T-cell (primary cell): ENCODE results near the gene PKHD1. TPM values are rescaled to one million over a fixed set of nuclear protein-coding genes. Genes with fewer than 3 reads are reported as not detected.

Source experiments
- ATAC-seq, 4 experiments: fragments of 200-7000 bp in 3 of 4; fragments of 150-1000 bp in 1 of 4; cut with Tn5 transposase; replicated peaks in 1 of 4; 1 replicate in 3 of 4; 2 replicates in 1 of 4; pipeline ENCODE4 v1.10.0; 2021; ENCODE audit warnings: moderate library complexity in 3 of 4, mild to moderate bottlenecking in 2 of 4, moderate number of reproducible peaks in 1 of 4
- CTCF ChIA-PET, 2 donors: fragments of 300-600 bp; sonication (Branson Sonifier 250); formaldehyde crosslinking; loops; one replicate each; lab custom pipeline; 2022; ENCODE audit warnings: antibody characterized with exemption in 2 of 2; lab: Charles Lee
- POLR2A ChIA-PET, 2 donors: fragments of 300-600 bp; sonication (Branson Sonifier 250); formaldehyde crosslinking; loops; one replicate each; lab custom pipeline; 2022; ENCODE audit warnings: antibody characterized with exemption in 2 of 2; lab: Charles Lee
- DNase-seq, 35 experiments: peaks; one replicate each; pipeline versions ENCODE4 v3.0.0 to v3.0.0-alpha.2; 2013 to 2023
- H3K27ac ChIP-seq: one replicate; pipeline ENCODE4 v1.5.1; 2013; ENCODE audit warnings: low read length
- H3K27me3 ChIP-seq, 2 experiments: replicated peaks in 1 of 2; 1 replicate in 1 of 2; 2 replicates in 1 of 2; pipeline versions ENCODE4 v1.6.1 to v1.7.0; 2013; ENCODE audit warnings: low read length in 1 of 2, mixed read lengths in 1 of 2; ENCODE audit not compliant: control insufficient read depth in 2 of 2, insufficient read depth in 2 of 2; ENCODE audit errors: extremely low read depth in 1 of 2
- H3K36me3 ChIP-seq, 2 donors: 1 replicate in 1 of 2; 2 replicates in 1 of 2; pipeline versions ENCODE4 v1.6.1 to v1.7.0; 2013; ENCODE audit warnings: low read length in 1 of 2; ENCODE audit not compliant: control insufficient read depth in 2 of 2, insufficient read depth in 1 of 2; ENCODE audit errors: extremely low read depth in 1 of 2
- H3K4me1 ChIP-seq, 2 experiments: 1 replicate in 1 of 2; 2 replicates in 1 of 2; pipeline versions ENCODE4 v1.6.1 to v1.7.0; 2013; ENCODE audit warnings: low read length in 2 of 2, mixed read lengths in 1 of 2; ENCODE audit not compliant: insufficient read depth in 2 of 2, control insufficient read depth in 1 of 2; ENCODE audit errors: extremely low read depth in 1 of 2
- H3K4me3 ChIP-seq, 2 donors: 1 replicate in 1 of 2; 2 replicates in 1 of 2; pipeline versions ENCODE4 v1.5.1 to v1.7.0; 2013; ENCODE audit warnings: mild to moderate bottlenecking in 2 of 2, low read length in 1 of 2, moderate library complexity in 1 of 2; ENCODE audit not compliant: control insufficient read depth in 1 of 2; ENCODE audit errors: extremely low read depth in 1 of 2
- H3K9me3 ChIP-seq: 2 replicates; pipeline ENCODE4 v1.7.0; 2013
- H3K27ac Mint-ChIP-seq, 2 donors: one replicate each; pipeline ENCODE4 v1.8.0; 2020 to 2021; ENCODE audit warnings: mild to moderate bottlenecking in 2 of 2, mixed read lengths in 2 of 2
- H3K27me3 Mint-ChIP-seq, 2 donors: one replicate each; pipeline ENCODE4 v1.8.0; 2021 to 2022; ENCODE audit warnings: mixed read lengths in 2 of 2
- H3K36me3 Mint-ChIP-seq: one replicate; pipeline ENCODE4 v1.8.0; 2021; ENCODE audit warnings: mixed read lengths
- H3K4me1 Mint-ChIP-seq, 3 donors: one replicate each; pipeline ENCODE4 v1.8.0; 2020 to 2022; ENCODE audit warnings: mixed read lengths in 3 of 3, mild to moderate bottlenecking in 1 of 3
- H3K4me3 Mint-ChIP-seq, 3 donors: one replicate each; pipeline ENCODE4 v1.8.0; 2020 to 2022; ENCODE audit warnings: mild to moderate bottlenecking in 3 of 3, mixed read lengths in 3 of 3, moderate library complexity in 3 of 3
- H3K9me3 Mint-ChIP-seq, 3 donors: one replicate each; pipeline ENCODE4 v1.8.0; 2020 to 2022; ENCODE audit warnings: mixed read lengths in 3 of 3
- WGBS: methylation state at CpG from one replicate; pipeline ENCODE4 v1.1.5; 2013; ENCODE audit warnings: missing lambda C conversion rate; ENCODE audit not compliant: insufficient coverage; 5-methylcytosine and 5-hydroxymethylcytosine counted together
- total RNA-seq, 35 experiments: library from RNA in 6 of 35; stranded (reverse) in 6 of 35; fragments of 120-200 nt in 1 of 35; gene quantifications; one replicate each; pipeline versions ENCODE4 v1.2.1 to v1.2.4 and lab custom pipeline; 2013 to 2026

The PKHD1 gene
- total RNA-seq, 5 donors from 2014 or later (not counting 1 experiment from before 2014, with no cell fraction given), result 0.03 TPM; not detected in 3

- ChIA-PET CTCF (no interaction called here), POLR2A (no interaction called here)
- H3K36me3 Mint-ChIP-seq, result no peaks in the 10 kb centered on the region
- DNase-seq (no peak), ATAC-seq (no peak)
- Histone ChIP-seq H3K9me3 (no peaks in the 10 kb centered on the region), H3K36me3 (no peaks in the 10 kb centered on the region), H3K4me3 (no peak overlapping the region), H3K4me1 (no peaks in the 10 kb centered on the region), H3K27ac (no peak overlapping the region), H3K27me3 (no peaks in the 10 kb centered on the region)
- H3K27me3 Mint-ChIP-seq, result no peaks in the 10 kb centered on the region
- H3K9me3 Mint-ChIP-seq, result peaks cover 0 to 5% (median 2%) of the 10 kb centered on the region in 3 donors
- H3K4me3 Mint-ChIP-seq, result no peak overlapping the region
- no peaks in the 10 kb centered on the region for H3K4me1 Mint-ChIP-seq
- H3K27ac Mint-ChIP-seq, result no peak overlapping the region
- no CpG with 5 or more reads among the region's 1 CpG for WGBS
Observed at GRCh38 chr6:51626391-51626790, 461.0 kb downstream of the PKHD1 start.

DNA sequence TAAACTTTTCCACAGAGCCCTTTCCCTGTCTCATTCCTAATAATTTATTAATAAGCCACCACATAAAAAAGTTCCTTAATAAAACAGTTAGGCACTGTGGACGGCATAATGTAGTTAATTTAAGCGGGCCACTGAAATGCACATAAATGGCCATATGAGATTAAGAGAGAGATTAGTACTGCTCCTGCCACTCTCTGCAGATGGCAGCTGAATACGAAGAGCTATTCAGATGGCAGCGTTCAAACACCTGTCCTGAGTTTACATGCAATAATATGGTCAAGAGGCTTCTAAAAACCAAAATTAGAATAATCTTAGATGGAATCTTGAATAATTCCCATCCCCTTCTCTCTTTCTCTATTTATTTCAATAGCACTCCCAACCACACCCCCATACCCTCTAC is 461.8 kb downstream of the PKHD1 start:
- H3K9me3 ChIP-seq, result no peaks in the 10 kb centered on the region
- H3K27ac Mint-ChIP-seq, result no peak overlapping the region
- no peaks in the 10 kb centered on the region for H3K27me3 ChIP-seq
- no peak overlapping the region for H3K27ac ChIP-seq
- DNase-seq, result no peak
- no peaks in the 10 kb centered on the region for H3K4me1 ChIP-seq
- no peaks in the 10 kb centered on the region for H3K4me1 Mint-ChIP-seq
- WGBS, result no CpG with 5 or more reads among the region's 4 CpGs
- H3K9me3 Mint-ChIP-seq, result peaks cover 0 to 5% (median 2%) of the 10 kb centered on the region in 3 donors
- H3K4me3 ChIP-seq, result no peak overlapping the region
- ChIA-PET POLR2A (no interaction called here), CTCF (no interaction called here)
- no peaks in the 10 kb centered on the region for H3K36me3 ChIP-seq
- no peak overlapping the region for H3K4me3 Mint-ChIP-seq
- no peak for ATAC-seq
- no peaks in the 10 kb centered on the region for H3K27me3 Mint-ChIP-seq
- H3K36me3 Mint-ChIP-seq, result no peaks in the 10 kb centered on the region

GRCh38 chr6:51620971-51621370 is 466.4 kb downstream of the PKHD1 start:
- Histone ChIP-seq H3K4me1 (no peaks in the 10 kb centered on the region), H3K9me3 (no peaks in the 10 kb centered on the region), H3K36me3 (no peaks in the 10 kb centered on the region), H3K27ac (no peak overlapping the region), H3K4me3 (no peak overlapping the region), H3K27me3 (no peaks in the 10 kb centered on the region)
- H3K27me3 Mint-ChIP-seq, result no peaks in the 10 kb centered on the region
- no peak overlapping the region for H3K4me3 Mint-ChIP-seq
- H3K4me1 Mint-ChIP-seq, result no peaks in the 10 kb centered on the region
- CTCF ChIA-PET, result no interaction called here
- H3K27ac Mint-ChIP-seq, result no peak overlapping the region
- H3K36me3 Mint-ChIP-seq, result no peaks in the 10 kb centered on the region
- H3K9me3 Mint-ChIP-seq, result peaks cover 0 to 3% (median 0%) of the 10 kb centered on the region in 3 donors
- POLR2A ChIA-PET, result no interaction called here
- WGBS, result no CpG with 5 or more reads among the region's 1 CpG
- ATAC-seq, result no peak
- no peak for DNase-seq

DNA sequence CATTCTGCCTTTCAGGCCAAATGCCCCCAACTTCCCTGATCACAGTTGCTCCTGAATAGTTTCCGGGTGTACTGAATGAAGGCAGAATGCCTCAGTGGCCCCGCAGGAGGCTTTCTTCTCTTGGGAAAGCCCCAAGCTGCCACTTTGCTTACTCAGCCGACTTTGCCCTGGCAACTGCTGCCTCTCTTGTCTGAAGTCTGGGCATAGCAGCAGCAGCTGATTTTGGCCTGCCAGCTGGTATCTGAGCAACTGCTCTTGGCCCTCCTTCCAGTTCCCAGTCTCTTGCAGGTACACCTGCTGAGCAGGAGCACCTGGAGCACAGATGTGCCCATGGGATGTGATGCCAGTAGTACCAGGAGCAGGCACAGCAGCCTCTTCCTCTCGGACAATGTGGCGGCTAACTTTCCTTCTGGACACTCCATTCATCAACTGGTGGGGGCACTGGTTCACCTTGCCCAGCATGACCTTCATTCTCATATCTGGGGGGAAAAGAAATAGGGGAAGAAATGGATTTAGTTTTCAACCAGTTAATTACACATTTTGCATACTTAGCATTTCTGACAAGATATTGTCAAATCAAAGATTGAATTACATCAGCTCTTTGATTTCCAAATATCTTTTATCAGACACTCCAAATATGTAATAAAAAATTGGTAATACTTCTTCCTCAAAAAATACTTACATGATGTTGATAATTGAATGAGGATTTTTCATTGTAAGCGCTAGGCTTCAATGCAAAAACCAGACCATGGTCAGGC is 468.2 kb downstream of the PKHD1 start:
- Histone ChIP-seq H3K4me1 (no peaks in the 10 kb centered on the region), H3K27me3 (no peaks in the 10 kb centered on the region), H3K27ac (no peak overlapping the region), H3K4me3 (no peak overlapping the region), H3K9me3 (no peaks in the 10 kb centered on the region), H3K36me3 (no peaks in the 10 kb centered on the region)
- DNase-seq (no peak), ATAC-seq (no peak)
- H3K4me3 Mint-ChIP-seq, result no peak overlapping the region
- no peak overlapping the region for H3K27ac Mint-ChIP-seq
- WGBS, result 80% methylated on average over 3 of the region's 6 CpGs
- H3K9me3 Mint-ChIP-seq, result peaks cover 0 to 3% (median 0%) of the 10 kb centered on the region in 3 donors
- ChIA-PET CTCF (interaction anchor here in 1 of 2 donors (0.6 kb wide), 1 partner anchor 11 kb away, joined by 3 read pairs; no protein-coding TSS in a partner anchor), POLR2A (interaction anchor here (0.6 kb wide), 2 partner anchors 11 to 643 kb away, joined by 3 read pairs; no protein-coding TSS in a partner anchor)
- no peaks in the 10 kb centered on the region for H3K36me3 Mint-ChIP-seq
- no peaks in the 10 kb centered on the region for H3K27me3 Mint-ChIP-seq
- no peaks in the 10 kb centered on the region for H3K4me1 Mint-ChIP-seq

DNA sequence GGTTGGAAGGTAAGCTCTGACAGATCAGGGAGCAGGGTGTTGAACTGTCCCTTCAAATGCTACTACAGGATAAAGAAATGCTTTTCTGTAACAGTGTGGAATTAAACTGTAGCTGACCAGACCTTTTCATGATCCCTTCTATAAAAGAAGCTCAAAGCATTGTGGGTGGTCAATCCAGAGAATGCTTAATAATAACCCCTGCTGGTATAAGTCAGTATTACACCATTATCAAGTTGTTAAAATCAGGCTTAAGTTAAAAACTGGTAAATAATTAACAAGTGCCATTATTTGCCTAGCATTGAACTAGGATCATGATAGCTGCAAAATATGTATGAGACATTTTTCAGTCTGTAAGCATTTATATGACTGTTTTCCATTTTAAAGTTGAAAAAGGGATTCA is 468.9 kb downstream of the PKHD1 start:
- no peak overlapping the region for H3K27ac Mint-ChIP-seq
- CTCF ChIA-PET, result interaction anchor here in 1 of 2 donors (0.6 kb wide), 1 partner anchor 11 kb away, joined by 3 read pairs; no protein-coding TSS in a partner anchor
- H3K4me3 ChIP-seq, result no peak overlapping the region

GRCh38 chr6:51617751-51618150 is 469.7 kb downstream of the PKHD1 start:
- no peaks in the 10 kb centered on the region for H3K36me3 ChIP-seq
- Mint-ChIP-seq H3K4me3 (no peak overlapping the region), H3K27me3 (no peaks in the 10 kb centered on the region), H3K9me3 (peaks cover 0 to 7% (median 4%) of the 10 kb centered on the region in 3 donors), H3K36me3 (no peaks in the 10 kb centered on the region), H3K27ac (no peak overlapping the region), H3K4me1 (no peaks in the 10 kb centered on the region)
- WGBS, result 100% methylated on average over 1 of the region's 2 CpGs
- H3K4me1 ChIP-seq, result no peaks in the 10 kb centered on the region
- DNase-seq (no peak), ATAC-seq (no peak)
- no peak overlapping the region for H3K4me3 ChIP-seq
- CTCF ChIA-PET, result no interaction called here
- POLR2A ChIA-PET, result no interaction called here
- no peaks in the 10 kb centered on the region for H3K9me3 ChIP-seq
- H3K27me3 ChIP-seq, result no peaks in the 10 kb centered on the region
- H3K27ac ChIP-seq, result no peak overlapping the region

More for the DNA sequence above, 468.9 kb downstream of the PKHD1 start:
- Histone ChIP-seq H3K9me3 (no peaks in the 10 kb centered on the region), H3K27me3 (no peaks in the 10 kb centered on the region), H3K27ac (no peak overlapping the region), H3K36me3 (no peaks in the 10 kb centered on the region), H3K4me1 (no peaks in the 10 kb centered on the region)
- POLR2A ChIA-PET, result interaction anchor here in 1 of 2 donors (0.6 kb wide), 1 partner anchor 11 kb away, joined by 3 read pairs; no protein-coding TSS in a partner anchor
- Mint-ChIP-seq H3K4me1 (no peaks in the 10 kb centered on the region), H3K36me3 (no peaks in the 10 kb centered on the region), H3K4me3 (no peak overlapping the region), H3K9me3 (peaks cover 0 to 3% (median 0%) of the 10 kb centered on the region in 3 donors), H3K27me3 (no peaks in the 10 kb centered on the region)
- DNase-seq (no peak), ATAC-seq (no peak)
